ENCODE data around the gene EHD1. TPM values are rescaled to one million over a fixed set of nuclear protein-coding genes. Genes with fewer than 3 reads are reported as not detected.

EHD1 gene
- total and polyA plus RNA-seq, 2 of the 4 experiments (the other 2 are of a cell fraction): 107 to 209 TPM

- TF ChIP-seq RAD21 (IDR thresholded peaks at IDR 0.05; ENCODE audit: low read length) (no peak), MXI1 (IDR thresholded peaks at IDR 0.05; ENCODE audit: borderline replicate concordance, low read depth, low read length) (no peak)
These were observed 12.9 kb downstream of the EHD1 start (continued) for GRCh38 chr11:64865286-64866172.

GRCh38 chr11:64864473-64865285, 13.7 kb downstream of the EHD1 start:
- Histone ChIP-seq H2AK5ac (ENCODE audit: low read depth, low read length) (peak overlapping the region; percentile 99), H3K23ac (ENCODE audit: low read depth, low read length) (peak overlapping the region; percentile 96), H4K91ac (ENCODE audit: insufficient read depth, low read depth, low read length) (peak overlapping the region; percentile 96), H3K18ac (ENCODE audit: low read depth, low read length) (peak overlapping the region; percentile 89), H4K5ac (ENCODE audit: low read depth, low read length) (peak overlapping the region; percentile 72), H4K20me1 (ENCODE audit: insufficient read depth, low read length) (peaks cover 66% of the 10 kb centered on the region), H3K36me3 (ENCODE audit: control insufficient read depth, insufficient read depth, low read length) (peaks cover 8% of the 10 kb centered on the region), H2AK9ac (replicated peaks; ENCODE audit: low read depth, low read length, poor library complexity) (peak overlapping the region; percentile 96), H3K27ac (ENCODE audit: insufficient read depth, low read length) (peak overlapping the region; percentile 97), H3K14ac (replicated peaks; ENCODE audit: low read depth, low read length) (peak overlapping the region; percentile 98), H3K79me1 (ENCODE audit: low read depth in 1 of 2, low read length in 2 of 2) (peaks cover 11 to 79% of the 10 kb centered on the region in 2 experiments; a peak in 3 of 4 replicates), H2AFZ (replicated peaks; ENCODE audit: low read length, poor library complexity) (peak overlapping the region; percentile 46), H3K9me1 (ENCODE audit: insufficient read depth, low read length) (peaks cover 38% of the 10 kb centered on the region), H3K9me3 (ENCODE audit: control insufficient read depth, insufficient read depth, low read length) (no peaks in the 10 kb centered on the region), H2BK20ac (ENCODE audit: low read depth, low read length) (peak overlapping the region; percentile 96), H3K56ac (ENCODE audit: extremely low read depth, insufficient read depth, low read length) (peak overlapping the region; percentile 91), H3K4me1 (ENCODE audit: control insufficient read depth, insufficient read depth, low read length) (peaks cover 45% of the 10 kb centered on the region), H3K4me3 (ENCODE audit: insufficient read depth, low read depth, low read length) (no peak overlapping the region), H2BK120ac (ENCODE audit: low read depth, low read length) (peak overlapping the region; percentile 96), H3K4me2 (ENCODE audit: low read depth, low read length) (peak overlapping the region; percentile 52), H3K4ac (ENCODE audit: low read depth, low read length) (peak overlapping the region; percentile 97), H2BK5ac (ENCODE audit: low read depth, low read length, poor library complexity, severe bottlenecking) (peak overlapping the region; percentile 92), H2BK15ac (ENCODE audit: low read depth, low read length) (peak overlapping the region; percentile 41; the same call in 2 of the 3 replicates), H3K27me3 (ENCODE audit: control insufficient read depth, insufficient read depth, low read length) (no peaks in the 10 kb centered on the region), H3K9ac (ENCODE audit: low read depth, low read length) (peak overlapping the region; percentile 69), H4K8ac (ENCODE audit: low read depth in 2 of 2, low read length in 2 of 2) (peak overlapping the region; percentile 94 to 99)
- ChIA-PET CTCF (interaction anchor here (0.8 kb wide), 1 partner anchor 12 kb away, joined by 3 read pairs; no protein-coding TSS in a partner anchor), POLR2A (ENCODE audit: unreplicated experiment) (no interaction called here)
- WGBS, 2 experiments (ENCODE audit: extremely low coverage in 2 of 2, insufficient read length in 1 of 2): 57% methylated on average over 7 of the region's 18 CpGs; no CpG with 5 or more reads in 1 of the 2 experiments
- DNase-seq (peak; percentile 97), ATAC-seq (ENCODE audit: low read depth) (peak; percentile 73)
- dilution Hi-C loops (cut with HindIII; ENCODE audit: low sequenced_read_pairs, unreplicated experiment) (no loop called here), intact Hi-C loops (cut with micrococcal nuclease) (loop anchor here (2.0 kb wide), 1 partner anchor 14 kb away; the partner anchor contains the start of gene EHD1), in situ Hi-C loops (cut with MboI; ENCODE audit: low sequenced_read_pairs) (no loop called here)
- no TSS peak for BruUV-seq (replicated peaks)
- TF ChIP-seq FOS (IDR thresholded peaks at IDR 0.05; ENCODE audit: low read depth, low read length) (peak; percentile 68), RAD21 (IDR thresholded peaks at IDR 0.05; ENCODE audit: low read length) (peak; percentile 10; the same call in 1 of the 2 replicates), MXI1 (IDR thresholded peaks at IDR 0.05; ENCODE audit: borderline replicate concordance, low read depth, low read length) (no peak), MAZ (IDR thresholded peaks at IDR 0.05; ENCODE audit: borderline replicate concordance, low read depth, low read length) (peak; percentile 59; the same call in 1 of the 2 replicates), RFX5 (IDR thresholded peaks at IDR 0.05; ENCODE audit: low read depth, low read length) (no peak), MAFK (IDR thresholded peaks at IDR 0.05; ENCODE audit: low read depth, low read length) (peak; percentile 84)

Measured in IMR-90 (cell line).